Measurements from ENCODE around the gene GLG1.

GLG1 gene

DNA sequence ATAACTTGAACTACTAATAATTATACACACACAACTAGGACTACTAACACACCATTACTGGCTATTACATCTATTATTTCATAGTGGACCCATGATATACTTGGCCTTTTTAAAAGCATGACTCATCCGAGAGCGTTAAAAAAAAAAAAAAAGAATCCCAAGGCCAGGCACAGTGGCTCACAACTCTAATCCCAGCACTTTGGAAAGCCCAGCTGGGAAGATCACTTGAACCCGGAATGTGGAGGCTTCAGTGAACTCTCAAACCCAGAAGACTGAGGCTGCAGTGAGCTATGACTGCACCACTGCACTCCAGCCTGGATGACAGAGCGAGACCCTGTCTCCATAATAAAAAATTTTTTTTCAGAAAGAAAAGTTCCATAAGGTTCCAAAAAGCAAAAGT lies 3.1 kb downstream of the GLG1 start:
- no peak for TF ChIP-seq CTCF (IDR thresholded peaks at IDR 0.05; ENCODE audit: insufficient read depth, low read depth, low read length, missing control alignments)
- no peak overlapping the region for H3K4me3 ChIP-seq (ENCODE audit: low read depth, low read length)
- no peak for DNase-seq (ENCODE audit: low read depth)

GRCh38 chr16:74601126-74601871 lies 5.6 kb downstream of the GLG1 start:
- DNase-seq (ENCODE audit: low read depth): peak; percentile 81

DNA sequence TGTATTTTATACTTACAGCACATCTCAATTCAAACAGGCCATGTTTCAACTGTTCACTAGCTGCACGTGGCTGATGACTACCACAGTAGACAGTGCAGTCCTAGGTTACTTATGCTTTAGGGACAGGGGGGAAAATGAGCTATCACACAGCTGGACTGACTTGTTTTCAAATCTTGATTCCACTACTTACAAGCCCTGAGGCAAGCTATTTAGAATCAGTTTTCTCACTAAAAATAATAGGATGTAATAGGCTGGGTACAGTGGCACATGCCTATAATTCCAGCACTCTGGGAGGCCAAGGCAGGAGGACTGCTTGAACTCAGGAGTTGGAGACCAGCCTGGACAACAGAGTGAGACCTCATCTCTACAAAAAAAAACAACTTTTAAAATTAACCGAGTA lies 10.3 kb downstream of the GLG1 start:
- H3K4me3 ChIP-seq (ENCODE audit: low read depth, low read length): no peak overlapping the region
- TF ChIP-seq CTCF (IDR thresholded peaks at IDR 0.05; ENCODE audit: insufficient read depth, low read depth, low read length, missing control alignments): no peak
- no peak for DNase-seq (ENCODE audit: low read depth)

More at GRCh38 chr16:74601126-74601871, 5.6 kb downstream of the GLG1 start:
- TF ChIP-seq CTCF (IDR thresholded peaks at IDR 0.05; ENCODE audit: insufficient read depth, low read depth, low read length, missing control alignments): no peak
- H3K4me3 ChIP-seq (ENCODE audit: low read depth, low read length): no peak overlapping the region

GRCh38 chr16:74592847-74593246 lies 14.1 kb downstream of the GLG1 start:
- no peak overlapping the region for H3K4me3 ChIP-seq (ENCODE audit: low read depth, low read length)
- DNase-seq (ENCODE audit: low read depth): no peak
- TF ChIP-seq CTCF (IDR thresholded peaks at IDR 0.05; ENCODE audit: insufficient read depth, low read depth, low read length, missing control alignments): no peak

GRCh38 chr16:74591876-74592650 lies 14.9 kb downstream of the GLG1 start:
- TF ChIP-seq CTCF (IDR thresholded peaks at IDR 0.05; ENCODE audit: insufficient read depth, low read depth, low read length, missing control alignments): no peak
- no peak for DNase-seq (ENCODE audit: low read depth)
- H3K4me3 ChIP-seq (ENCODE audit: low read depth, low read length): no peak overlapping the region

DNA sequence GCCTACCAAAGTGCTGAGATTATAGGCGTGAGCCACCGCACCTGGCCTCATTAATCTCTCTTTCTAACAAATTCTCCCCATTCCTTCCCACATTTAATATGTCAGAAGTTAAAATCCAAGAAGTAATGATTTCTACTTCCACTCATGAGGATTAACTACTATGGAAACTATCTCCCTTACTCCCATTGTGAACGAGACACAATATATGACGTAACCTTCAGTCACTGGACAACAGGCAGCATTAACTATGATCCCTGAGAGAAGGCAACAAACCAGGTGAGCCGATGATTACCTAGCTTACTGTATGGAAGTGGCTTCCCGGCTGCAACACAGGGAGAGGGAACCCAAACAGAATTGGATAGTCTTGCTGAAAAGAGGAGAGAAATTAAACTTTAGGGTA lies 20.0 kb downstream of the GLG1 start:
- no peak for DNase-seq (ENCODE audit: low read depth)
- H3K4me3 ChIP-seq (ENCODE audit: low read depth, low read length): no peak overlapping the region
- TF ChIP-seq CTCF (IDR thresholded peaks at IDR 0.05; ENCODE audit: insufficient read depth, low read depth, low read length, missing control alignments): no peak
